SJSA1 (cell line): ENCODE results near the gene TMEM200A. TPM values are rescaled to one million over a fixed set of nuclear protein-coding genes. Genes with fewer than 3 reads are reported as not detected.
"Not testable (repeated sequence)": the region's sequence is repeated elsewhere in the genome, so short reads cannot be mapped to it uniquely, and the experiment has no call there.

Experiments
- DNase-seq, 2 experiments: peaks; one replicate each; pipeline ENCODE4 v3.0.0-alpha.2; 2015 to 2020; ENCODE audit warnings: low spot score in 2 of 2, low read depth in 1 of 2
- H3K27ac ChIP-seq: fragments of 250-450 bp; sonication (Bioruptor Pico); 2 replicates; pipeline ENCODE4 v1.5.1; 2020; ENCODE audit warnings: mild to moderate bottlenecking, moderate library complexity
- H3K27me3 ChIP-seq: fragments of 250-450 bp; sonication (Bioruptor Pico); replicated peaks from 2 replicates; pipeline ENCODE4 v1.5.1; 2020; ENCODE audit warnings: mild to moderate bottlenecking, moderate library complexity
- H3K36me3 ChIP-seq: fragments of 250-450 bp; sonication (Bioruptor Pico); 2 replicates; pipeline ENCODE4 v1.5.1; 2020; ENCODE audit warnings: mild to moderate bottlenecking
- H3K4me1 ChIP-seq: fragments of 250-450 bp; sonication (Bioruptor Pico); replicated peaks from 2 replicates; pipeline ENCODE4 v1.6.1; 2021; ENCODE audit warnings: mild to moderate bottlenecking
- H3K4me3 ChIP-seq: fragments of 250-450 bp; sonication (Bioruptor Pico); 2 replicates; pipeline ENCODE4 v1.5.1; 2020; ENCODE audit warnings: mild to moderate bottlenecking
- H3K9me3 ChIP-seq: fragments of 250-450 bp; sonication (Bioruptor Pico); replicated peaks from 2 replicates; pipeline ENCODE4 v1.5.1; 2020; ENCODE audit warnings: mild to moderate bottlenecking
- total RNA-seq: library from RNA; depleted of rRNA; stranded (reverse); fragments of >200 nt; shearing (Covaris generic); gene quantifications from 2 replicates; pipeline ENCODE4 v1.2.3, GENCODE V29; 2014; rRNA removed

Gene TMEM200A
- total RNA-seq: 6.4 and 12.3 TPM in 2 replicates

DNA sequence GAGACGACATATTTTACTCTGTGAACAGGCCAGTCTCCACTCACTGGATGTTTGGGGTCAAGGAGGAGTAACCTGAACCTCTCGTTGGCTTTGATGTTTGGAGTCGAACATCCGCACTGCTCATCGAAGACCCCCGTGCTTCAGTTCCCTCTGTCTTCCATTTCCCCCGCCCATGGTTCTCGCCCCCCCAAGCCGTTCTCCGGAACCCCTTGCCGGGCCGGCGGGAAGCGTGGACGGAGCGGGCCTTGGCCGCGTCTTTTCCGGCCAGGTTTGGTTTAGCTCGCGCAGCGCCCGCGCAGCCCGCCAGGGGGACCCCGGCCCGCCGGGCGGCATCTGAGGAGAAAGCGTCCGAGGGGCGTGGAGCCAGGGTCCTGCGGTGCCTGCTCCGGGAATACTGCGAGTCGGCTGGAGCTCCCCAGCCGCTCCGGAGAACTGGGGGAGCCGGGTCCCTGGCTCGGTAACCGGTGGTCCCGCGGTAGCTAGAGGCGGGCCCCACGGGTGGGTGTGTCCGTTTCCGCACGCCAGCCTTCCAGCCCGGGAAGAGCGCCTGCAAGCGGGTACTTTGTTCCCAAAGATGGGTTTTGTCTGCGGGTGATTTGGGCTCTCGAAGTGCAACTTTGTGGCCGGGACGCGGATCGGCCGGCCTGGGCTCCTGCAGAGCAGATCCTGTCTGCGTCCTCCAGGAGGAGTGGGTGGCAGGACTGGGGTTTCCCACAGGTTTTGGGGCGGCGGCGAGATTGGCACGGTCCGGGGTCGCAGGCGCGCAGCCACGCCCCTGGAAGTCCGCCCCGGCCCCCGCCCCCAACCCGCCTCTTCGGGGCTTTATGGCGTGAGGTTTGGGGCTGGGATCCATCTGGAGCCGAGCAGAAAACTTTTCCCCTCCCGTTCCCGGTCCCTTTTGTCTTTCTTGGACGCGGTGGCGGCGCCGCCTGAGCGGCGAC lies at the start of gene TMEM200A:
TMEM200A (plus strand) TSS at position 852 of the 941 bp plus-strand sequence. CDS start 74,406 bp downstream, outside the sequence.
- Histone ChIP-seq H3K4me1 (peaks cover 10% of the 10 kb centered on the region), H3K9me3 (no peaks in the 10 kb centered on the region), H3K27ac (no peak within 1 kb of the TSS), H3K27me3 (0 out of 2 replicates have a peak, but pooled peaks cover 9% of the 10 kb centered on the region), H3K36me3 (no peaks in the 10 kb centered on the region), H3K4me3 (peak within 1 kb of the TSS; percentile 58)
- DNase-seq: peak; percentile 78

DNA sequence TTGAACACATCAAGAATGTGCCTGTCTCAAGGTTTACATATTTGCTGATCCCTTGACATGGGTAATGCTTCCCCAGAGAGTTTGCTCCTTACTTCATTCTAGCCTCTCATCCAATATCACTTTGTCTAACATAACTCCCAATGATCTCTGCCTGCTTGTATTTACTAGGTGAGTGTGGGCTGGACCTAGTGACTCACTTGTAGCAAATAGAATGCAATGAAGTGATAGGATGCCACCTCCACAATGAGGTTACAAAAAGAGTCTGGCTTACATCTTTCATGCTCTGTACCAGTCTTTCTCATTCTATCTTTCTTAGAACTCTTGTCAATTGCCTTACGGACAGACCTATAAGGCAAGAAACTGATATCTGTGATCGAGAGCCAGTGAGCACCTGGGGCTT lies 44.9 kb upstream of the TMEM200A start:
- Histone ChIP-seq H3K4me3 (no peak overlapping the region), H3K9me3 (no peaks in the 10 kb centered on the region), H3K27ac (no peak overlapping the region), H3K4me1 (no peaks in the 10 kb centered on the region), H3K27me3 (no peaks in the 10 kb centered on the region), H3K36me3 (no peaks in the 10 kb centered on the region)
- DNase-seq: no peak

DNA sequence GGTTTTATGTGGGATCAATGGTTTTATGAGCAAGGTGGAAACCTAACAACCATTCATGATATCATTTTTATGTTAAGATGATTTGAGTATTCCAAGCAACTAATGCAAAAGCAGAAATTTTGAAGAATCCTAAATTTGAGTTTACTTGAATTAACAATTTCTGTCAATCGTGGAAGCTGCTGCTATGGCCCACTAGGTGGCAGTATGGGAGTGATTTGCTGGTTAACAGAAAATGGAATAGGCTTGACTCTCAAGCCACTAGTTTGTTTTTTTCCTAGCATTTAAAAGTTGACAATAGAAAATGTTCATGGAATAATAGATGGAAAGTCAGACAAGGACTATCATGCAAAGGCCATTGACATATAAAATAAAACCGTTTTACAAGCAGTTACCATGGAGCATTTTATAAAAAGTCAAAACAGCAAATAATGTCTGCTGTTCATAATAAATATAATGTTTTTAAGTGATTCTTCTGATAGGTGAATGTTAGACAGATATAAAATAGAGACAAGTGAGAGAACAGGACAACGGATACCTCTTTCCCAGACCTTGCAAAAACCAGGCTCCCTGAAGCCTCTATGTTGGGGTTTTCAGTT lies 43.0 kb upstream of the TMEM200A start:
- Histone ChIP-seq H3K27ac (no peak overlapping the region), H3K4me3 (no peak overlapping the region), H3K4me1 (no peaks in the 10 kb centered on the region), H3K27me3 (no peaks in the 10 kb centered on the region), H3K9me3 (no peaks in the 10 kb centered on the region), H3K36me3 (no peaks in the 10 kb centered on the region)
- DNase-seq: peak in 1 of 2 experiments; percentile 36

DNA sequence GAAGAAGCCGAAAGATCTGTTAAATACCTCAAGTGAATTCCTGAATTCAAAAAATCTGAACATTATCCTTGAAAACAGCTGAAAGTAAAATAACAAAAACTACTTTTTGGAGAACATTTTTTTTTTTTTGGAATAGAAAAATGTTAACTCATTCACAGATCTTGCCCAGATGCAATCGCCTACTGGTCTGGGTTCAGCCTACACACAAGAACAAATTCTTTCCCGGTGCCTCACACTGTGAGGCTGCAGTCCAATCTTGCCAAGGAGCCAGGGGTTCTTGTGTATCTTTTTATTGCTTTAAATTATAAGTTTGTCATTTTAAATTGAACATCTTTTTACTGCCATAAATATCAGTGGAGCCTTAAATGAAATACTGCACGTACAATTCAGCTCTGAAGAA lies 41.2 kb upstream of the TMEM200A start:
- Histone ChIP-seq H3K4me1 (no peaks in the 10 kb centered on the region), H3K27me3 (no peaks in the 10 kb centered on the region), H3K36me3 (no peaks in the 10 kb centered on the region), H3K27ac (no peak overlapping the region), H3K4me3 (no peak overlapping the region), H3K9me3 (no peaks in the 10 kb centered on the region)
- DNase-seq: no peak

DNA sequence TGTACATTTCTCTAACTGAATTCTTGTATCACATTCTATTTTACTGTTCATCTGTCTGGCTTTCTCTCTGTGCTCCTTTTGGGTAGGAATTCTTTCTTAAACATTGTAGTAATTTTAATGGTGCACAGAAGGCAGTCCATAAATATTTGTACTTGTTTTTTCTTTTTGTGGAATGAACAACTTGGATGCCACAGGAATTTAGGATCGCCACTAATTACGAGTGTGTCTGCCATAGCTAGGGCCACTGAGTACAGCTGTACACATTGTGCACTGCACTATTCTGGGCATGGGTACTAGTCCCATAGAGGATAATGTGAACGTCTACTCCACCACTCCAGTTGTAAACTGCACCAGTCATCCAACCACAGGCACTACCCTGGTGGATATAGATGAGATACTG lies 39.3 kb upstream of the TMEM200A start:
- Histone ChIP-seq H3K36me3 (no peaks in the 10 kb centered on the region), H3K27ac (no peak overlapping the region), H3K4me1 (no peaks in the 10 kb centered on the region), H3K4me3 (no peak overlapping the region), H3K27me3 (no peaks in the 10 kb centered on the region), H3K9me3 (no peaks in the 10 kb centered on the region)
- no peak for DNase-seq

DNA sequence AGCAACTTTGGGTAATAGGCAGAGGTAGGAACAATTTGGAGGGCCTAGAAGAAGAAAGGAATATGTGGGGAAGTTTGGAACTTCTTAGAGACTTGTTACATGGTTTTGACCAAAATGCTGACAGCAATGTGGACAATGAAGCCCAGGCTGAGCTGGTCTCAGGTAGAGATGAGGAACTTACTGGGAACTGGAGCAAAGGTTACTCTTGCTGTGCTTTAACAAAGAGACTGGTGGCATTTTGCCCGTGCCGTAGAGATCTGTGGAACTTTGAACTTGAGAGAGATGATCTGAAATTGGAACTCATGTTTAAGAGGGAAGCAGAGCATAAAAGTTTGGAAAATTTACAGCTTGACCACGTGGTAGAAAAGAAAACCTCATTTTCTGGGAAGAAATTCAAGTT lies 28.3 kb upstream of the TMEM200A start:
- DNase-seq: no peak
- H3K36me3 ChIP-seq: no peaks in the 10 kb centered on the region
- H3K4me3 ChIP-seq: no peak overlapping the region
- H3K9me3 ChIP-seq: no peaks in the 10 kb centered on the region
- no peaks in the 10 kb centered on the region for H3K4me1 ChIP-seq
- no peaks in the 10 kb centered on the region for H3K27me3 ChIP-seq
- H3K27ac ChIP-seq: no peak overlapping the region

DNA sequence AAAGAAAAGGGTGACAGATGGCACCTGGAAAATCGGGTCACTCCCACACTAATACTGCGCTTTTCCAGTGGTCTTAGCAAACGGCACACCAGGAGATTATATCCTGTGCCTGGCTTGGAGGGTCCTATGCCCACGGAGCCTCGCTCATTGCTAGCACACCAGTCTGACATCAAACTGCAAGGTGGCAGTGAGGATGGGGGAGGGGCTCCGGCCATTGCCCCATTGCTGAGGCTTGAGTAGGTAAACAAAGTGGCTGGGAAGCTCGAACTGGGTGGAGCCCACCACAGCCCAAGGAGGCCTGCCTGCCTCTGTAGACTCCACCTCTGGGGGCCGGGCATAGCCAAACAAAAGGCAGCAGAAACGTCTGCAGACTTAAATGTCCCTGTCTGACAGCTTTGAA lies 19.5 kb upstream of the TMEM200A start:
- H3K27me3 ChIP-seq, DNase-seq, H3K9me3 ChIP-seq, H3K4me3 ChIP-seq, H3K27ac ChIP-seq, H3K4me1 ChIP-seq, H3K36me3 ChIP-seq: not testable (repeated sequence)

DNA sequence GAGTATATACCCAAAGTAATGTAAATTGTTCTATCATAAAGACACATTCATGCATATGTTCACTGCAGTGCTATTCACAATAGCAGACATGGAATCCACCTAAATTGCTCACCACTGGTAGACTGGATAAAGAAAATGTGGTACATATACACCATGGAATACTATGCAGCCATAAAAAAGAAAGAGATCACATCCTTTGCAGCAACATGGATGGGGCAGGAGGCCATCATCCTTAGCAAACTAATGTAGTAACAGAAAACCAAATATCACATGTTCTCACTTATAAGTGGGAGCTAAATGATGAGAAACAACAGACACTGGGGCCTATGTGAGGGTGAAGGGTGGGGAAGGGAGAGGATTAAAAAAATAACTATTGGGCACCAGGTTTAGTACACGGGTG lies 11.5 kb upstream of the TMEM200A start:
- H3K27me3 ChIP-seq: no peaks in the 10 kb centered on the region
- no peaks in the 10 kb centered on the region for H3K9me3 ChIP-seq
- H3K36me3 ChIP-seq: no peaks in the 10 kb centered on the region
- H3K4me1 ChIP-seq: no peaks in the 10 kb centered on the region
- DNase-seq: no peak
- no peak overlapping the region for H3K4me3 ChIP-seq
- no peak overlapping the region for H3K27ac ChIP-seq

DNA sequence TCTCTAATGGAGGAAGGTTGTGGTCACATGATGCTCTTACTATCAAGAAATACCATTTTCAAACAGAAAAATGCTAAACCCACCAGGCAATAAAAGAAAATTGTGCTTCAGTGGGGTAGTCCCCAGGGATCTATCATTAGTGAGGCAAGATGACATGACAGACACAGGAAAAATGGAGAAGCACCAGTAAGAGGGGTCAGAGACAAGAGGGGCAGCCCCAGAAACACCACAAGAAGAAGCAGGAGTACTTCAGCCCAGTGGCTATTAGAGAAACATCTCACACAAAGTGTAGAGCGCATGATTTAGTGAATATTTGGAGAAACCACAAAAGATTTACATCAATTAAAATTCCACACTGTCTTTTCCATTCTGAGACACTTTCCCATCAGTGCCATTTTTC lies 10.2 kb upstream of the TMEM200A start:
- Histone ChIP-seq H3K4me3 (no peak overlapping the region), H3K4me1 (no peaks in the 10 kb centered on the region), H3K27me3 (no peaks in the 10 kb centered on the region), H3K9me3 (no peaks in the 10 kb centered on the region), H3K27ac (no peak overlapping the region), H3K36me3 (no peaks in the 10 kb centered on the region)
- no peak for DNase-seq

DNA sequence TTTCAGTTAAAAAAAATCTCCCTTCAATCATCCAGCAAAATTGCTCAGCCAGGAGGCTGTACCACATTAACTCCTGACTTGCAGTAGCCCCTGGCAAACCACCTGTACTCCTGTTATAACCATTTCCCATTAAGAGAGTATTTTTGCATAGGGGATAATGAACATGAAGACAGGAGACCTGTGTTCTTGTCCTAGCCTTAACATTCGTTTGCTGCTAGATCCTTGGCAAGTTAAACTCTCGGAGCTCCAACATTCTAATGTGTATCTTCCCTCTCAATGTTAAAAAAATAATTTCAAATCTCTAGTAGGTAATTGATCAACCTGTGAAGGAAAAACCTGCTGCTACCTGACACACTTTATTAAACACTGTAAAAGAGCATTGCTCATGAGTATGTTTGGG lies 8.4 kb upstream of the TMEM200A start:
- Histone ChIP-seq H3K27me3 (no peaks in the 10 kb centered on the region), H3K4me3 (no peak overlapping the region), H3K4me1 (no peaks in the 10 kb centered on the region), H3K9me3 (no peaks in the 10 kb centered on the region), H3K36me3 (no peaks in the 10 kb centered on the region), H3K27ac (no peak overlapping the region)
- no peak for DNase-seq

DNA sequence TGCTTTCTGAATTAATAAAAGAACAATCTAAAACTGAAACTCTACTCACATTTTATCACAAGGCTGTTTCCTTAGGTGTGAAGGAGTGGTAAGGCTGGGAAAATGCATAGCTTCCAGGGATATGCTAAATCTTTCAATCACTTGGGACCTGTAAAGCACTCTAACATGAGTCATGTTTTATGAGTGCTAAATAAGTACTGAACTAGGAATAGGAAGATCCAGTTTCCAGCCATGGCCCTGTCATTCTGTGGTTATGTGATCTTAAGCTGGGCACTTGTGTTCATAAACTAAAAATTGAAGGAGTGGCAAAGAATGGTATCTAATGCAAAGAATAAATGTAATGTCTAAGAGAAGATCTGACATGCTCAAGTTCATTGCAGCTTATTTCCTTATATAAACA lies 6.1 kb upstream of the TMEM200A start:
- H3K27ac ChIP-seq: no peak overlapping the region
- H3K36me3 ChIP-seq: no peaks in the 10 kb centered on the region
- no peak for DNase-seq
- no peak overlapping the region for H3K4me3 ChIP-seq
- H3K9me3 ChIP-seq: no peaks in the 10 kb centered on the region
- H3K27me3 ChIP-seq: no peaks in the 10 kb centered on the region
- no peaks in the 10 kb centered on the region for H3K4me1 ChIP-seq

DNA sequence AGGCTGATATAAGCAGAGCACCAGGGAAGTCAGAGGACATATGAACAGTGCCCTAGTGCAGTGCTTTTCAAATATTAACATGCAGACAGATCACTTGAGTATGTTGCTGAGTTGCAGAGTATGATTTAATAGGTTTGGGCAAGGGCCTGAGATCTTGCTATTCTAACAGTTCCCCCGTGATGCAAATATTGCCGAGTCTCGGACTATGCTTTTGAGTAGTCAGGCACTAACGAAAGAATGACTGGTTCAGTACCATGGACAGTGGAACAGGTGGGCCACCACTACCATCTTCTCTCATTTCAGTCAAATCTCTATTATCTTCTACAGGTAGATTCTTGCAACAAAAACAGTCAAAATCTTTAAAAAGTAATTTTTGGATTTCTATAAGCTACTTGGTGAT lies 3.7 kb upstream of the TMEM200A start:
- H3K27ac ChIP-seq: no peak overlapping the region
- no peak overlapping the region for H3K4me3 ChIP-seq
- H3K9me3 ChIP-seq: no peaks in the 10 kb centered on the region
- no peak for DNase-seq
- no peaks in the 10 kb centered on the region for H3K36me3 ChIP-seq
- peaks cover 10% of the 10 kb centered on the region for H3K4me1 ChIP-seq
- 0 out of 2 replicates have a peak, but pooled peaks cover 8% of the 10 kb centered on the region for H3K27me3 ChIP-seq

DNA sequence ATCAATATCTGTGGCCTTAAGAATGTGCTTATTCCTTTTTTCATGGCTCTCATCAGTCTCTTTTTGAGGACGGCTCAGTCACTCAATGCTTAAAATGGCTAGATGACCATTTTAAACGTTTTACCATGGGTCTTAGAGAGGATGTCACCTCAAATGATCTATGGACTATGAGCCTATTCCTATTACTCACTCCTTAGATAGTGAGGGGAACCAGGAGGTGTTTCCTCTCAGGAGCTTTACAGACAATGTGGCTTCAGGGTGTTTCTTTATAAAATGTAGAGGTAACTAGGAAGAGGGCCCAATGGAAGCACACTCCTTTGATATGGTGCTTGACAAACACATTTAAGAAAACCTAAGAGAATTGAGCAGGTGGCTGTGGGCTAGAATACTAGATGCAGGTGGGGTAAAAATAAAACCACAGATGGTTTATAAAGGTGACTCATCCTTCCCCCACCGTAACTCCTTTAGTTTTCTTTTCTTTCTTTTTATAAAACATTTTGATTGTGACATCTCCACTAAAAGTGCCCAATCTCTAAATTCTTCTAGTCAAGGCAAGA lies 1.5 kb upstream of the TMEM200A start:
- DNase-seq: no peak
- H3K27ac ChIP-seq: no peak overlapping the region
- peaks cover 10% of the 10 kb centered on the region for H3K4me1 ChIP-seq
- H3K27me3 ChIP-seq: 0 out of 2 replicates have a peak, but pooled peaks cover 9% of the 10 kb centered on the region
- H3K36me3 ChIP-seq: no peaks in the 10 kb centered on the region
- H3K9me3 ChIP-seq: no peaks in the 10 kb centered on the region
- no peak overlapping the region for H3K4me3 ChIP-seq
